NB4 (cell line): ENCODE data around the gene ANO7.
"Not testable (repeated sequence)": the region's sequence is repeated elsewhere in the genome, so short reads cannot be mapped to it uniquely, and the experiment has no call there.

Experiments used
- DNase-seq: peaks from one replicate; pipeline ENCODE4 v3.0.0; 2010; ENCODE audit warnings: low read depth
- H3K4me3 ChIP-seq: one replicate; pipeline ENCODE4 v1.5.1; 2011; ENCODE audit warnings: mild to moderate bottlenecking, low read depth, low read length, moderate library complexity
- CTCF ChIP-seq: IDR thresholded peaks from one replicate; pipeline ENCODE4 v1.5.1; 2012; ENCODE audit warnings: low read depth, low read length
- MAX ChIP-seq: IDR thresholded peaks from 2 replicates; pipeline ENCODE4 v1.6.1; 2011; ENCODE audit warnings: low read depth, low read length
- MYC ChIP-seq: IDR thresholded peaks from 2 replicates; pipeline ENCODE4 v1.6.1; 2011; ENCODE audit warnings: low read depth, low read length
- POLR2A ChIP-seq: IDR thresholded peaks from 2 replicates; pipeline ENCODE4 v1.6.1; 2011; ENCODE audit warnings: mild to moderate bottlenecking; ENCODE audit not compliant: insufficient read length; ENCODE audit errors: extremely low read depth

Gene ANO7

GRCh38 chr2:241190291-241190981, 2.0 kb downstream of the ANO7 start:
- no peak for DNase-seq
- TF ChIP-seq MAX (no peak), MYC (no peak), POLR2A (no peak)
- H3K4me3 ChIP-seq: no peak overlapping the region

- no peak for DNase-seq
- no peak for TF ChIP-seq MAX
- no peak for TF ChIP-seq CTCF
- no peak for TF ChIP-seq POLR2A
- no peak for TF ChIP-seq MYC
- H3K4me3 ChIP-seq: no peak overlapping the region
Observed at GRCh38 chr2:241191081-241191480, 2.6 kb downstream of the ANO7 start.

GRCh38 chr2:241193271-241193670, 4.8 kb downstream of the ANO7 start:
- TF ChIP-seq MAX (no peak), POLR2A (no peak), CTCF (no peak), MYC (no peak)
- no peak overlapping the region for H3K4me3 ChIP-seq
- DNase-seq: no peak

GRCh38 chr2:241194811-241195210, 6.3 kb downstream of the ANO7 start:
- H3K4me3 ChIP-seq: no peak overlapping the region
- TF ChIP-seq MAX: no peak
- no peak for TF ChIP-seq MYC
- no peak for TF ChIP-seq POLR2A
- TF ChIP-seq CTCF: no peak
- DNase-seq: no peak

- H3K4me3 ChIP-seq: no peak overlapping the region
- DNase-seq: no peak
- TF ChIP-seq CTCF: no peak
- TF ChIP-seq MYC: no peak
- no peak for TF ChIP-seq MAX
- TF ChIP-seq POLR2A: no peak
Observed at GRCh38 chr2:241195506-241196130, 7.1 kb downstream of the ANO7 start.

GRCh38 chr2:241197246-241197645, 8.8 kb downstream of the ANO7 start:
- not testable (repeated sequence) for DNase-seq, H3K4me3 ChIP-seq

GRCh38 chr2:241197947-241198346, 9.5 kb downstream of the ANO7 start:
- DNase-seq: no peak
- no peak for TF ChIP-seq POLR2A
- TF ChIP-seq CTCF: no peak
- TF ChIP-seq MAX: no peak
- TF ChIP-seq MYC: no peak

More at GRCh38 chr2:241197947-241198346, 9.5 kb downstream of the ANO7 start:
- H3K4me3 ChIP-seq: no peak overlapping the region
